Hepatocyte (in vitro differentiated cells): Measurements from ENCODE around the gene FASTK.

ENCODE experiments used
- CTCF ChIP-seq: fragments of 200-600 bp; sonication (generic); IDR thresholded peaks from 2 replicates; pipeline ENCODE4 v1.5.1; 2016; ENCODE audit warnings: antibody characterized with exemption, mild to moderate bottlenecking; ENCODE audit not compliant: poor library complexity
- EZH2 ChIP-seq: fragments of 200-600 bp; sonication (generic); IDR thresholded peaks from 2 replicates; pipeline ENCODE4 v1.6.1; 2016; ENCODE audit warnings: antibody characterized with exemption, mild to moderate bottlenecking, borderline replicate concordance
- EZH2phosphoT487 ChIP-seq: fragments of 200-600 bp; sonication (generic); IDR thresholded peaks from one replicate; pipeline ENCODE4 v1.6.1; 2018; ENCODE audit warnings: antibody characterized with exemption, mild to moderate bottlenecking, low read depth, moderate library complexity; ENCODE audit not compliant: unreplicated experiment, severe bottlenecking

- TF ChIP-seq CTCF (no peak), EZH2phosphoT487 (no peak), EZH2 (no peak)
Observed at GRCh38 chr7:151082141-151083070, 1.8 kb upstream of the FASTK start.
